Hepatocyte (in vitro differentiated cells): ENCODE data around the gene DPH1. TPM values are rescaled to one million over a fixed set of nuclear protein-coding genes. Genes with fewer than 3 reads are reported as not detected.

ENCODE experiments used
- DNase-seq: peaks from one replicate; pipeline ENCODE4 v3.0.0-alpha.2; 2016; ENCODE audit warnings: low spot score
- H2AFZ ChIP-seq: fragments of 200-600 bp; sonication (generic); 2 replicates; pipeline ENCODE4 v1.6.0; 2016; ENCODE audit warnings: antibody characterized with exemption, mild to moderate bottlenecking
- H3K27ac ChIP-seq: fragments of 200-600 bp; sonication (generic); 2 replicates; pipeline ENCODE4 v1.5.1; 2016; ENCODE audit warnings: mild to moderate bottlenecking
- H3K27me3 ChIP-seq: fragments of 200-600 bp; sonication (generic); 2 replicates; pipeline ENCODE4 v1.6.1; 2016
- H3K36me3 ChIP-seq: fragments of 200-600 bp; sonication (generic); replicated peaks from 2 replicates; pipeline ENCODE4 v1.5.1; 2016; ENCODE audit warnings: low read depth; ENCODE audit not compliant: insufficient read depth
- H3K4me1 ChIP-seq: fragments of 200-600 bp; sonication (generic); 2 replicates; pipeline ENCODE4 v1.5.1; 2016; ENCODE audit warnings: mild to moderate bottlenecking, moderate library complexity; ENCODE audit not compliant: insufficient read depth
- H3K4me2 ChIP-seq: fragments of 200-600 bp; sonication (generic); 2 replicates; pipeline ENCODE4 v1.6.0; 2016
- H3K4me3 ChIP-seq: fragments of 200-600 bp; sonication (generic); 2 replicates; pipeline ENCODE4 v1.5.1; 2016; ENCODE audit warnings: mild to moderate bottlenecking
- H3K79me2 ChIP-seq: fragments of 200-600 bp; sonication (generic); 2 replicates; pipeline ENCODE4 v1.6.0; 2017; ENCODE audit warnings: mild to moderate bottlenecking
- H3K9me2 ChIP-seq: fragments of 200-600 bp; sonication (generic); replicated peaks from 2 replicates; pipeline ENCODE4 v1.6.0; 2017; ENCODE audit warnings: mild to moderate bottlenecking; ENCODE audit not compliant: insufficient read depth
- H3K9me3 ChIP-seq: fragments of 200-600 bp; sonication (generic); 2 replicates; pipeline ENCODE4 v1.5.1; 2016; ENCODE audit warnings: low read depth, mild to moderate bottlenecking
- H4K20me1 ChIP-seq: fragments of 200-600 bp; sonication (generic); 2 replicates; pipeline ENCODE4 v1.6.0; 2016; ENCODE audit warnings: mild to moderate bottlenecking; ENCODE audit not compliant: insufficient read depth, poor library complexity, severe bottlenecking
- EZH2 ChIP-seq: fragments of 200-600 bp; sonication (generic); IDR thresholded peaks from 2 replicates; pipeline ENCODE4 v1.6.1; 2016; ENCODE audit warnings: antibody characterized with exemption, mild to moderate bottlenecking, borderline replicate concordance
- EZH2phosphoT487 ChIP-seq: fragments of 200-600 bp; sonication (generic); IDR thresholded peaks from one replicate; pipeline ENCODE4 v1.6.1; 2018; ENCODE audit warnings: antibody characterized with exemption, mild to moderate bottlenecking, low read depth, moderate library complexity; ENCODE audit not compliant: unreplicated experiment, severe bottlenecking
- WGBS: methylation state at CpG from one replicate; pipeline ENCODE4 v1.1.6; 2016; ENCODE audit warnings: low lambda C conversion rate; ENCODE audit errors: missing lambda C conversion rate; 5-methylcytosine and 5-hydroxymethylcytosine counted together
- polyA plus RNA-seq: library from polyadenylated mRNA; unstranded; fragments of >200 nt; fragmentation: Nextera tagmentation; extraction: Ambion mirVana; gene quantifications from 2 replicates; pipeline ENCODE4 v1.2.1, GENCODE V29; 2016
- total RNA-seq: library from RNA; depleted of rRNA; stranded (reverse); fragments of >200 nt; gene quantifications from 2 replicates; pipeline ENCODE4 v1.2.3, GENCODE V29; 2014
- TF ChIP-seq, protein P1 (sequence below): fragments of 200-600 bp; sonication (generic); IDR thresholded peaks from 2 replicates; pipeline ENCODE4 v1.5.1; 2016; ENCODE audit warnings: antibody characterized with exemption, mild to moderate bottlenecking; ENCODE audit not compliant: poor library complexity

DPH1 gene
- total and polyA plus RNA-seq, 2 experiments from 2014 or later = 27.8 to 45.2 TPM

DNA sequence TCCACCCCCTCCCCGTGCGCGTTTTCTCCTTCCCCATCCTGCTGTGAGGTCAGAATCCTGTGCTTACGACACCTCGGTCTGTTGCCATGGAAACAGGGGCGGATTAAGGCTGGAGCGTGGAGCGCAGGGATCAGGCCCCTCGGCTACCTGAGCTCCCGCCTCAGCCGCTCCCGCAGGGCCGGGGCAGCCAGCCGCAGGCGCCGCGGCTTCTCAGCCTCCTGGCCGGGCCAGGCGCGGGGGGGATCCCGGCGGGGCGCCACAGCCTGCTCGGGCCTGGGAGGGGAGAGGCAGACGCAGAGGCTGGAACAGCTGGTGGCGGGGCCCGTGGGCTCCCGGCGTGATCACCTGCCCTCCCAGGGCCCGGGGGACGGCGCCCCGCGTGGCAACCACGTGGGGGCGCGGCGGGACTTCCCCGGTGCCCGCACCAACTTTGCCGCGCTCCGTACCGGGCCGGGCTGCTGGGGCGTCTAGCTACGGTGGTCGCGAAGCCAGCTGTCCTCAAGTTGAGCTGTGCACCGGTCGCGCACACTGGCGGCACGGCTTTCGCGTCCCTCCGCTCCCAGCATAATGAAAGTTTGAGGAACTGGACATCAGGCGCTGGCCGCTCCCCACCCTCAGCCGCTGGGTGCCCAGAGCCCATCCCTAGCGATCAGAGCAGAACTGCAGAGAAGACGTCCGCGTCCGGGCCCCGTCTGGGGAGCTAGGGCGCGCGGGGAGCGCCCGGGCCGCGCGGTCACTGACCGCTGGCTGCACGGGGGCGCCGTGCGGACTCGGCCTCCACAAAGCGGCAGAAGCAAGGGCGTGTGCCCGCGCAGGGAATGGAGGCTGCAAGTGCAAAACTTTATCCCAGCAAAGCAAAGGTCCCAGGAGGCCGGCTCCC lies 6.0 kb upstream of the DPH1 start:
- H3K4me2 ChIP-seq = peak overlapping the region; percentile 98
- WGBS = 2% methylated on average over 63 of the region's 85 CpGs
- H2AFZ ChIP-seq = no peak overlapping the region
- peak; percentile 81 for DNase-seq
- H3K4me3 ChIP-seq = no peak overlapping the region
- H3K79me2 ChIP-seq = no peaks in the 10 kb centered on the region
- H3K9me2 ChIP-seq = no peaks in the 10 kb centered on the region
- no peaks in the 10 kb centered on the region for H4K20me1 ChIP-seq
- H3K27ac ChIP-seq = no peak overlapping the region
- TF ChIP-seq EZH2 (peak; percentile 63), EZH2phosphoT487 (peak; percentile 12)
- TF ChIP-seq, protein P1, sequence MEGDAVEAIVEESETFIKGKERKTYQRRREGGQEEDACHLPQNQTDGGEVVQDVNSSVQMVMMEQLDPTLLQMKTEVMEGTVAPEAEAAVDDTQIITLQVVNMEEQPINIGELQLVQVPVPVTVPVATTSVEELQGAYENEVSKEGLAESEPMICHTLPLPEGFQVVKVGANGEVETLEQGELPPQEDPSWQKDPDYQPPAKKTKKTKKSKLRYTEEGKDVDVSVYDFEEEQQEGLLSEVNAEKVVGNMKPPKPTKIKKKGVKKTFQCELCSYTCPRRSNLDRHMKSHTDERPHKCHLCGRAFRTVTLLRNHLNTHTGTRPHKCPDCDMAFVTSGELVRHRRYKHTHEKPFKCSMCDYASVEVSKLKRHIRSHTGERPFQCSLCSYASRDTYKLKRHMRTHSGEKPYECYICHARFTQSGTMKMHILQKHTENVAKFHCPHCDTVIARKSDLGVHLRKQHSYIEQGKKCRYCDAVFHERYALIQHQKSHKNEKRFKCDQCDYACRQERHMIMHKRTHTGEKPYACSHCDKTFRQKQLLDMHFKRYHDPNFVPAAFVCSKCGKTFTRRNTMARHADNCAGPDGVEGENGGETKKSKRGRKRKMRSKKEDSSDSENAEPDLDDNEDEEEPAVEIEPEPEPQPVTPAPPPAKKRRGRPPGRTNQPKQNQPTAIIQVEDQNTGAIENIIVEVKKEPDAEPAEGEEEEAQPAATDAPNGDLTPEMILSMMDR = no peak
- H3K4me1 ChIP-seq = peaks cover 16% of the 10 kb centered on the region
- no peaks in the 10 kb centered on the region for H3K36me3 ChIP-seq
- H3K27me3 ChIP-seq = peaks cover 75% of the 10 kb centered on the region
- H3K9me3 ChIP-seq = no peaks in the 10 kb centered on the region

DNA sequence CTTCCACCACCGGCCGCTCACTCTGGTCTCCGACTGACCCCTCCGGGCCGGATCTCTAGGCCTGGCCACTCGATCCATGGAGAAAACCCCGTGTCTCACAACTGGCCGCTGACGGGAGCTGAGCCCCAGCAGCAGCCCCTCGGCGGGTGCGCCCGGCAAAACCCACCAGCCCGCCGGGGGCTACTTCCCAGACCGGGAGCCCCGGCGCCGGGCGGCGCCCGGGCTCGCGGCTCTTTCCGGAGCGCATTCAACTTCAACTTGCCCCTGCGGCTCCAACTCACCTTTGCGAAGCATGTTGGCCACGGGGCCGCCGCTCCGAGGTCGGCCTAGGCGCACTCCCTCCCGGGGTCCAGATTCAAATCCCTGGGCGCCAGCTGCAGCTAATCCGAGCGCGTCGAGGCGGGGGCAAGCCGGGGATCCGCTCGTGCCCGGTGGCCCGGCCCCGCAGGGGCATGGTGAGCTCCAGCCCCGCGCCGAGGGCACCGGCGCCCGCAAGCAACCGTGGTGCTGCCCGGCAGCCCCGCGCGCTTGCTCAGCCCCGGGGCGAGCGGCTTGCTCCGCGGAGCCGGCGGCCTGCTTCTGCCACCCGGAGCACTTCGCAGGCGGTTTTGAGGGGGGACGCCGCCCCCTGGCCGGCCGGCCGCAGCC lies 5.3 kb upstream of the DPH1 start:
- Histone ChIP-seq H3K36me3 (no peaks in the 10 kb centered on the region), H2AFZ (no peak overlapping the region), H3K79me2 (no peaks in the 10 kb centered on the region), H3K27me3 (peaks cover 70% of the 10 kb centered on the region), H3K9me3 (no peaks in the 10 kb centered on the region), H3K4me1 (peaks cover 19% of the 10 kb centered on the region), H4K20me1 (no peaks in the 10 kb centered on the region), H3K4me3 (peak overlapping the region; percentile 57), H3K9me2 (no peaks in the 10 kb centered on the region), H3K27ac (no peak overlapping the region), H3K4me2 (peak overlapping the region; percentile 98)
- TF ChIP-seq EZH2 = peak; percentile 68
- TF ChIP-seq, protein P1 = no peak
- TF ChIP-seq EZH2phosphoT487 = no peak
- 1% methylated on average over 55 of the region's 73 CpGs for WGBS
- no peak for DNase-seq

DNA sequence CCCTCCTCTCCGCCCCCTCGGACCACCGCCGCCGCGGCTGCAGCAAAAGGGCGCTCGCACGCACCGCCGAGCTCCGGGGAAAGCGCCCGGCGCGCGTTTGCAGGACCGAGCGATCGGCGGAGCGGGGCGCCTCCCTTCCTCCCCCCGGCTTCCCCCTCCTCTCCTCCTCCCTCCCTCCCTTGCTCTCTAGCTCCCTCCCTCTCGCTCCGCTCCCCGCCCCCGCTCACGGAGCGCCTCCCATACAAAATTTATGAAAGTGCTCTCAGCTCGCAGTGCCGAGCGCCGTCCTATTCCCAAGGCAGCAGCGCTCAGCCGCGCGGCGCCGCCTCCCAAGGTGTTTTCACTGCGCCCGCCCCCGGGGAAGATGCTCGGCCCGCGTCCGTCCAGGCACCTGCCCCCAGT lies 4.7 kb upstream of the DPH1 start, which contains the start of gene RTN4RL1:
RTN4RL1 (minus strand) TSS at position 115 of the 402 bp plus-strand sequence. CDS start 469 bp downstream, outside the sequence.
- no peaks in the 10 kb centered on the region for H3K36me3 ChIP-seq
- H3K4me2 ChIP-seq = peak within 1 kb of the TSS; percentile 98
- DNase-seq = peak; percentile 61
- no peak within 1 kb of the TSS for H3K27ac ChIP-seq
- no peaks in the 10 kb centered on the region for H4K20me1 ChIP-seq
- H3K27me3 ChIP-seq = peaks cover 64% of the 10 kb centered on the region
- H3K9me2 ChIP-seq = no peaks in the 10 kb centered on the region
- WGBS = 5% methylated on average over 19 of the region's 47 CpGs
- H3K4me3 ChIP-seq = peak within 1 kb of the TSS; percentile 57
- peaks cover 19% of the 10 kb centered on the region for H3K4me1 ChIP-seq
- H3K9me3 ChIP-seq = no peaks in the 10 kb centered on the region
- peak within 1 kb of the TSS; percentile 22 for H2AFZ ChIP-seq
- H3K79me2 ChIP-seq = no peaks in the 10 kb centered on the region
- TF ChIP-seq, protein P1 = no peak
- peak; percentile 15 for TF ChIP-seq EZH2phosphoT487
